HL-60 (cell line): ENCODE results near the gene BCL11B.

Source experiments
- CTCF ChIP-seq: IDR thresholded peaks from one replicate; pipeline ENCODE4 v1.5.1; 2011; ENCODE audit warnings: low read length, control low read depth, inconsistent platforms; ENCODE audit not compliant: insufficient read depth
- GABPA ChIP-seq: IDR thresholded peaks from 2 replicates; pipeline ENCODE4 v1.6.1; 2012; ENCODE audit warnings: low read depth
- POLR2AphosphoS5 ChIP-seq: IDR thresholded peaks from 2 replicates; pipeline ENCODE4 v1.6.1; 2012; ENCODE audit warnings: low read depth
- REST ChIP-seq: IDR thresholded peaks from 2 replicates; pipeline ENCODE4 v1.6.1; 2012; ENCODE audit warnings: low read depth; ENCODE audit not compliant: insufficient replicate concordance

GRCh38 chr14:99143793-99144192, 128.2 kb downstream of the BCL11B start:
- TF ChIP-seq POLR2AphosphoS5, result no peak
- no peak for TF ChIP-seq CTCF
- TF ChIP-seq GABPA, result peak; percentile 66
- TF ChIP-seq REST, result no peak
